ENCODE data around the gene ARL4A. TPM values are rescaled to one million over a fixed set of nuclear protein-coding genes. Genes with fewer than 3 reads are reported as not detected.

Gene ARL4A
- total and polyA plus RNA-seq, 9 of the 15 experiments (the other 6 are each of a cell fraction or from before 2014, with no cell fraction given), result 118 to 688 (median 172) TPM

- H3K79me2 ChIP-seq (ENCODE audit: control insufficient read depth, insufficient read depth, low read length), result peaks cover 41% of the 10 kb centered on the region
- no peak overlapping the region for H3K4me3 ChIP-seq
- POLR2A ChIA-PET, result interaction anchor here (0.6 to 2.4 kb wide), 3 partner anchors 11 to 153 kb away, joined by 3 to 13 read pairs (median 3); no protein-coding TSS in a partner anchor
- no peaks in the 10 kb centered on the region for H3K9me1 ChIP-seq (ENCODE audit: control insufficient read depth, insufficient read depth, low read length)
- H3K27me3 ChIP-seq (ENCODE audit: control insufficient read depth in 2 of 2, insufficient read depth in 2 of 2, low read length in 2 of 2), result no peaks in the 10 kb centered on the region
- in situ Hi-C loops (cut with MboI), result no loop called here
- no TSS peak for BruUV-seq (replicated peaks)
- H3K4me1 ChIP-seq (replicated peaks in 1 of 2; ENCODE audit: control insufficient read depth in 2 of 2, insufficient read depth in 2 of 2, low read length in 2 of 2), result peaks cover 8 to 9% of the 10 kb centered on the region in 2 experiments; a peak in 2 of 5 replicates
- H4K20me1 ChIP-seq (replicated peaks; ENCODE audit: control insufficient read depth, insufficient read depth, low read length), result peaks cover 17% of the 10 kb centered on the region
- H3K9me3 ChIP-seq (replicated peaks; ENCODE audit: control insufficient read depth, insufficient read depth, low read depth, low read length), result peaks cover 2% of the 10 kb centered on the region; the same call in 1 of the 2 replicates
- no peak overlapping the region for H3K9ac ChIP-seq (ENCODE audit: insufficient read depth in 1 of 2, low read depth in 2 of 2, low read length in 2 of 2)
- DNase-seq (ENCODE audit: extremely low read depth in 1 of 4, low spot score in 3 of 4) (no peak), ATAC-seq (no peak), FAIRE-seq (no peak)
- CTCF ChIA-PET (ENCODE audit: low intra/inter-chr PET ratio), result interaction anchor here (0.6 kb wide), 1 partner anchor 260 kb away, joined by 3 read pairs; no protein-coding TSS in a partner anchor
- H3K27ac ChIP-seq (ENCODE audit: extremely low read depth, low read depth, low read length), result peak overlapping the region; percentile 95; the same call in 2 of the 3 replicates
- intact Hi-C loops (cut with micrococcal nuclease), result loop anchor here (5.0 to 10.0 kb wide), 2 partner anchors 112 to 349 kb away; no protein-coding TSS in a partner anchor
- H2AFZ ChIP-seq (ENCODE audit: low read depth, low read length), result peak overlapping the region; percentile 53
- peaks cover 20% of the 10 kb centered on the region for H3K36me3 ChIP-seq (ENCODE audit: control insufficient read depth, insufficient read depth, low read length)
- TF ChIP-seq, protein P1, sequence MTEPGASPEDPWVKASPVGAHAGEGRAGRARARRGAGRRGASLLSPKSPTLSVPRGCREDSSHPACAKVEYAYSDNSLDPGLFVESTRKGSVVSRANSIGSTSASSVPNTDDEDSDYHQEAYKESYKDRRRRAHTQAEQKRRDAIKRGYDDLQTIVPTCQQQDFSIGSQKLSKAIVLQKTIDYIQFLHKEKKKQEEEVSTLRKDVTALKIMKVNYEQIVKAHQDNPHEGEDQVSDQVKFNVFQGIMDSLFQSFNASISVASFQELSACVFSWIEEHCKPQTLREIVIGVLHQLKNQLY (CRISPR knock-in tag; conservative IDR thresholded peaks at IDR 0.05), result no peak
- TF ChIP-seq HNRNPH1 (optimal IDR thresholded peaks at IDR 0.05; ENCODE audit: low read depth, low read length) (no peak), CTBP1 (IDR thresholded peaks at IDR 0.05; ENCODE audit: borderline replicate concordance) (no peak), POLR2A (conservative IDR thresholded peaks at IDR 0.05) (no peak), ZBED1 (IDR thresholded peaks at IDR 0.05) (no peak), RAD21 (CRISPR knock-in tag; conservative IDR thresholded peaks at IDR 0.05 in 1 of 2, IDR thresholded peaks at IDR 0.05 in 1 of 2) (peak in 1 of 2 experiments; percentile 41; a peak in 2 of 4 replicates), MXD1 (CRISPR knock-in tag; IDR thresholded peaks at IDR 0.05; ENCODE audit: borderline replicate concordance, poor library complexity, severe bottlenecking) (no peak), SOX6 (IDR thresholded peaks at IDR 0.05) (no peak), ZBTB40 (IDR thresholded peaks at IDR 0.05) (no peak), ZBTB40 (CRISPR knock-in tag; IDR thresholded peaks at IDR 0.05) (no peak), SPI1 (IDR thresholded peaks at IDR 0.05; ENCODE audit: borderline replicate concordance, low read depth, low read length) (0 out of 2 replicates have a peak, but pooled peaks have one; percentile 11), ARID1B (IDR thresholded peaks at IDR 0.05) (no peak)
- no peak overlapping the region for H3K4me2 ChIP-seq (ENCODE audit: insufficient read depth, low read length)
- 93% methylated on average over 13 of the region's 13 CpGs for WGBS (ENCODE audit: insufficient coverage, low coverage, missing lambda C conversion rate)
These were observed 1.9 kb upstream of the ARL4A start for GRCh38 chr7:12685550-12685949.
